Measurements from ENCODE around the gene C2orf81.

DNA sequence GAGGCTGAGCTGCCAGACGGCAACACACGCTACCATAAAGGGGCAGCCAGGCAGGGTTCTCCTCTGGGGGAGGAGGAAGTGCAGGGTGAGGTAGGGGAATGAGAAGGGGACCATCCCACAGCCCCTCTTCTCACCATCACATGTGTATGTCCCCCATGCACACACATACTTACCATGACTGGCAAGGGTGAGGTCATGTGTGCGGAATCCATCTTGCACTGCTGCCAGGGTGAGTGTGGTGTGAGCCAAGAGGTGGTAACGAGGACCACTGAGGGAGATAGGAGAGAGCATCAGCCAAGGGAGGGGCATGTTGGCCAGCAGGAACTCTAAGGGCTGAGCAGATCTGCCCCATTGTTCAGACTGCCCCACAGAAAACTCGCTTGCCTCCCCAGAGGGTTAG, 7.3 kb upstream of the C2orf81 start:
- TF ChIP-seq POLR2A (IDR thresholded peaks at IDR 0.05; ENCODE audit: extremely low read depth, insufficient read length) = no peak
- TF ChIP-seq, protein P1, sequence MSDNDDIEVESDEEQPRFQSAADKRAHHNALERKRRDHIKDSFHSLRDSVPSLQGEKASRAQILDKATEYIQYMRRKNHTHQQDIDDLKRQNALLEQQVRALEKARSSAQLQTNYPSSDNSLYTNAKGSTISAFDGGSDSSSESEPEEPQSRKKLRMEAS (IDR thresholded peaks at IDR 0.05; ENCODE audit: low read depth, low read length) = no peak
- TF ChIP-seq, protein P2, sequence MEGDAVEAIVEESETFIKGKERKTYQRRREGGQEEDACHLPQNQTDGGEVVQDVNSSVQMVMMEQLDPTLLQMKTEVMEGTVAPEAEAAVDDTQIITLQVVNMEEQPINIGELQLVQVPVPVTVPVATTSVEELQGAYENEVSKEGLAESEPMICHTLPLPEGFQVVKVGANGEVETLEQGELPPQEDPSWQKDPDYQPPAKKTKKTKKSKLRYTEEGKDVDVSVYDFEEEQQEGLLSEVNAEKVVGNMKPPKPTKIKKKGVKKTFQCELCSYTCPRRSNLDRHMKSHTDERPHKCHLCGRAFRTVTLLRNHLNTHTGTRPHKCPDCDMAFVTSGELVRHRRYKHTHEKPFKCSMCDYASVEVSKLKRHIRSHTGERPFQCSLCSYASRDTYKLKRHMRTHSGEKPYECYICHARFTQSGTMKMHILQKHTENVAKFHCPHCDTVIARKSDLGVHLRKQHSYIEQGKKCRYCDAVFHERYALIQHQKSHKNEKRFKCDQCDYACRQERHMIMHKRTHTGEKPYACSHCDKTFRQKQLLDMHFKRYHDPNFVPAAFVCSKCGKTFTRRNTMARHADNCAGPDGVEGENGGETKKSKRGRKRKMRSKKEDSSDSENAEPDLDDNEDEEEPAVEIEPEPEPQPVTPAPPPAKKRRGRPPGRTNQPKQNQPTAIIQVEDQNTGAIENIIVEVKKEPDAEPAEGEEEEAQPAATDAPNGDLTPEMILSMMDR (IDR thresholded peaks at IDR 0.05; ENCODE audit: low read depth, low read length) = no peak

Data from NB4 (cell line).